SIG-M5 treated with dmso at 0.1 percent for 504 hours (cell line): Measurements from ENCODE around the gene PFDN6.

Experiments
- DNase-seq: peaks from one replicate; lab custom pipeline; 2025; ENCODE audit not compliant: unreplicated experiment; lab: John Stamatoyannopoulos, UW

Gene PFDN6

GRCh38 chr6:33315793-33316602, 26.6 kb downstream of the PFDN6 start:
- no peak for DNase-seq

- no peak for DNase-seq
These were observed 27.4 kb downstream of the PFDN6 start for GRCh38 chr6:33316603-33317418.

GRCh38 chr6:33317419-33317668, 27.9 kb downstream of the PFDN6 start:
- DNase-seq: no peak

- peak; percentile 96 for DNase-seq
These were observed 28.4 kb downstream of the PFDN6 start, which contains the start of gene ZBTB22 for GRCh38 chr6:33317669-33318425. ZBTB22 (minus strand) TSS chr6:33317744; CDS start chr6:33316916, 828 bp downstream.

- no peak for DNase-seq
These were observed 29.1 kb downstream of the PFDN6 start for GRCh38 chr6:33318426-33319073.

- no peak for DNase-seq
These were observed 30.5 kb downstream of the PFDN6 start for GRCh38 chr6:33319939-33320314.

GRCh38 chr6:33320315-33321181, 31.1 kb downstream of the PFDN6 start:
- no peak for DNase-seq

- no peak for DNase-seq
These were observed 31.8 kb downstream of the PFDN6 start for GRCh38 chr6:33321227-33321626.

- DNase-seq: no peak
These were observed 34.2 kb downstream of the PFDN6 start for GRCh38 chr6:33323623-33323948.

GRCh38 chr6:33324125-33324524, 34.7 kb downstream of the PFDN6 start:
- DNase-seq: peak; percentile 25

GRCh38 chr6:33329058-33329457, 39.7 kb downstream of the PFDN6 start:
- DNase-seq: no peak

- DNase-seq: no peak
These were observed 41.3 kb downstream of the PFDN6 start for GRCh38 chr6:33330736-33331135.

GRCh38 chr6:33333666-33334065, 44.3 kb downstream of the PFDN6 start:
- no peak for DNase-seq

GRCh38 chr6:33335916-33336315, 46.5 kb downstream of the PFDN6 start:
- DNase-seq: no peak

- DNase-seq: no peak
These were observed 47.1 kb downstream of the PFDN6 start for GRCh38 chr6:33336495-33336894.

GRCh38 chr6:33339193-33339592, 49.8 kb downstream of the PFDN6 start:
- DNase-seq: no peak
